ENCODE measurements around the gene SH3BP2. TPM values are rescaled to one million over a fixed set of nuclear protein-coding genes. Genes with fewer than 3 reads are reported as not detected.

The SH3BP2 gene
- polyA plus RNA-seq, 1 donor from 2014 or later, result 22.7 TPM

DNA sequence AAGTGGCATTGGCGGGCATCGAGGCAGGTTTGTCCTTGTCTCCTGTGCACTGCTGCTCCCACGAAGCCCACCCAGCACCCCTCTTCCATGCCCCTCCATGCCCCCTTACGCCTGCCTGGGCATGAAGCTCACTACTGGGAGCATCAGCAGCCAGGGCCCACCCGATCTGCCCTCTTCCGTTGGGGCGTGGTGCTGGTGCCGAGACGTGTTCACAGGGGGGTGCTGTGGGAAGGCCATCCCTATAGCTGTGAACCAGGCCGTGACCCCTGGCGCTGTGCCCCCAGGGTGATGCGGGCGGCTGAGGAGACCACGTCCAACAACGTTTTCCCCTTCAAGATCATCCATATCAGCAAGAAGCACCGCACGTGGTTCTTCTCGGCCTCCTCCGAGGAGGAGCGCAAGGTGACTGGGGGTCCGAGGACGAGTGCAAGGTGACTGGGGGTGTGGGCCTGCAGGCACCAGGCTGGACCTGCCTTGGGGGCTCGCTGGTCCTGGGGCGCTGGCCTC is 31.5 kb downstream of the SH3BP2 start:
- Mint-ChIP-seq H3K27me3 (no peaks in the 10 kb centered on the region), H3K9me3 (no peaks in the 10 kb centered on the region), H3K27ac (no peak overlapping the region), H3K4me1 (peaks cover 5% of the 10 kb centered on the region in 3 donors), H3K4me3 (no peak overlapping the region), H3K36me3 (peaks cover 4% of the 10 kb centered on the region)

DNA sequence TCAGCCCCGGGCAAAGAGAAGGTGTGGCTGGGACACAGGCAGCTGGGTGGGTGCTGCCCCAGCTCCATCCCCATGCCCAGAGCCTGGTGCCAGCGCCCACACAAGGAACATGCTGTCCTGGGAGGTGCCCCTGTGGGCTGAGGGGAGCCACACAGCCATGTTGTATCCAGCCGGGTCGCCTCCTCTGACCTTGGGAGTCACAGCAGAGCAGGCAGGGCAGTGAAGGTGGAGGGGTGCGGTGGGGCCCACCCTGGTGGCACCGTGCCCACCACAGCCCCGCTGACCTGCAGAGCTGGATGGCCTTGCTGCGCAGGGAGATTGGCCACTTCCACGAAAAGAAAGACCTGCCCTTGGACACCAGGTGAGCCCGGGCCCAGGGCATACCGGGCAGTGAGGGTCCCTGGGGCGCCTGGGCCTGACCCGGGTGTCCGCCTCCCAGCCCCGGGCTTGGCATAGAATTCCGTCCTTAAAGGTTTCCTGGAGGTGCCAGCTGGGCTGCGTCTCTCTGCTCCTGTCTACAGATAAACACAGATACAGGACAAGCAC is 32.0 kb downstream of the SH3BP2 start:
- Mint-ChIP-seq H3K4me1 (peaks cover 0 to 2% (median 1%) of the 10 kb centered on the region in 3 donors), H3K27me3 (no peaks in the 10 kb centered on the region), H3K27ac (peak overlapping the region in 1 of 3 donors; percentile 86), H3K9me3 (no peaks in the 10 kb centered on the region), H3K4me3 (no peak overlapping the region), H3K36me3 (peaks cover 4% of the 10 kb centered on the region)

DNA sequence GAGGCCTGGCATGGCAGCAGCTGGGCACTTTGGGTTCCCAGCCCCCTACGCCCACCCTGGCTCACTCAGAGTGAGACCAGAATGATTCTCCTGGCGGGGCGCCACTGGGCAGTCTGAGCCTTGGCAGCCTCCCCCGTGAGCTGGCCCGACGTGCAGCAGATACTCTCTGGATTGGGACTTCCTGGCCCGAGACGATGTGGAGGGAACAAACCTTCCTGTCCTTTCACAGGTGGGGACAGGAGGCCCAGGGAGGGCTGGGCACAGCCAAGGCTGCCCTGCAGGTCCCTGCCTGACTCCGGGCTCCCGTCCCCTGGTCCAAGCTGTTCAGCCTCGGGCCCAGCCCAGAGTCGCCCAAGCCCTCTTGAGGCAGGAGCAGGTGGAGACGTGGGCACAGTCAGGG is 32.9 kb downstream of the SH3BP2 start:
- H3K27ac Mint-ChIP-seq, result no peak overlapping the region
- peaks cover 0 to 2% (median 1%) of the 10 kb centered on the region in 3 donors for H3K4me1 Mint-ChIP-seq
- H3K27me3 Mint-ChIP-seq, result no peaks in the 10 kb centered on the region
- H3K4me3 Mint-ChIP-seq, result no peak overlapping the region
- H3K36me3 Mint-ChIP-seq, result peaks cover 4% of the 10 kb centered on the region
- H3K9me3 Mint-ChIP-seq, result no peaks in the 10 kb centered on the region

DNA sequence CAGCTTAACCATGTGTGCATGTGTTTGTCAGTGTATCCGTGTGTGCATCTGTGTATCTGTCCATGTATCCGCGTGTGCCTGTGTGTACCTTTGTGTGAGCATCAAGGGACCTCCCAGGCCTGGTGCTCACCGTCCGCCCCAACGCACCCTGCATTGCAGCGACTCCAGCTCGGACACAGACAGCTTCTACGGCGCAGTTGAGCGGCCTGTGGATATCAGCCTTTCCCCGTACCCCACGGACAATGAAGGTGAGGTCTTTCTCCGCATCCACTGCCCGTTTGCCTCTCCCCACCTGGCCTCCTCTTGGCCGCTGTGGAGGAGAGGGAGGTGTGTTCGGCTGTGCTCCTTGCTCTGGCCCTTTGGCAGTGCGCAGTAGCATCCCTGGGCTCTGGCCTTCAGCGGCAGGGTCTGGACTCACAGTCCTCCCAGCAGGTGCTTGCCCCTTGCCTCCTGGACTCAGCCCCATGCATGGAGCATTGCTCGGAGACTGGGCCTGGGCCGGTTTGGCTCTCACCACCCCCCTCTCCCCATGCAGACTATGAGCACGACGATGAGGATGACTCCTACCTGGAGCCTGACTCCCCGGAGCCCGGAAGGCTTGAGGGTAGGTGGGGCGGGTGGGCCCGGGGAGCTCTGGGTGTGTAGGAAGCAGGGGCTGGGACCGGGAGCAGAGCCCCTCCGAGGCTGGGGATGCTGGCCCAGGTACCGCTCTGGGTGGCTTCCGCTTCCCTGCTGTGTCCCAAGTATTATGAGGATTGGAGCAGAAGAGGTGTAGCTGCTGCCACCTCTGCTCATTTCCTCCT is 34.4 kb downstream of the SH3BP2 start:
- H3K4me3 Mint-ChIP-seq, result no peak overlapping the region
- H3K36me3 Mint-ChIP-seq, result peaks cover 4% of the 10 kb centered on the region
- peaks cover under 1% of the 10 kb centered on the region for H3K27me3 Mint-ChIP-seq
- no peaks in the 10 kb centered on the region for H3K9me3 Mint-ChIP-seq
- H3K27ac Mint-ChIP-seq, result peak overlapping the region in 1 of 3 donors; percentile 5
- H3K4me1 Mint-ChIP-seq, result peaks cover under 1 to 7% (median 5%) of the 10 kb centered on the region in 3 donors

DNA sequence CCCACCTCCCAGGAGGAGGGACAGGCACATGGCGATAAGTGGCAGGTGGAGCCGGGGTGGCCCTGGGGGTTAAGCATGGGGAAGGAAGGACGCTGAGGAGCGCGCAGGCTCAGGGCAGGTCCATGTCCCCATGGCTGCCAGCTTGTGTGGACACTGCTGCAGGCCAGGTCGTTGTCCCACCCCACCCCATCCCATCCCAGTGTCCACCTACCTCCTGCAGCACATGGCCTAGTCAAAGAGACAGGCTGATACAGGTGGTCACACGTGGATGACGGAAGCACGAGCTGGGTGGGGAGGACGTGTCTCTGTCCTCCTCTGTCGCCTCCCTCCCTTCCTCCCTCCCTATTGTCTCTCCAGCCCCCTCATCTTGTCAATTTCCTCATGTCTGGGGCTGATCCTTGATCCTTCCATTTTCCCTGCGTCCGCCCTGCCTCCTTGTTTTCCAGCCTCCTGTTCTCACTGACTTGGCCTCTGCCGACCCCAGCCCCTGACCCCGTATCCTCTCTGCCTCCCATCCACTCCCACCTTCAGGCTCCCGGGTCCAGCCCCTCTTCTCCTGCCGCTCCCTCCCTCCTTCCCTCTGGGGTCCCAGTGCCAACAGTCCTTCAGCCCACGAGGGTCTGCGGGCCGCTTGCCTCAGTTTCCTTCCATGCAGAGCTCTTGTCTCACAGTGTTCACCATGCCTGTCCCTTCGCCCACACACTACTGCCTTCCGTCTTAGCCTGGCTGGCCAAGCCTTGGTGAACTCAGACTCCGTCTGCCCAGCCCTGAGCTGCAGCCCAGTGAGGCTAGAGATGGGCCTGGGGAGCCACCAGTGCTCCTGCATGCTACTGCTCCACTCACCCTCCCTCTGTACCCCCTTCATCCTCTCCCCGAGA is 35.2 kb downstream of the SH3BP2 start:
- Mint-ChIP-seq H3K36me3 (peaks cover 4% of the 10 kb centered on the region), H3K4me1 (peaks cover 8 to 14% (median 12%) of the 10 kb centered on the region in 3 donors), H3K9me3 (no peaks in the 10 kb centered on the region), H3K27ac (no peak overlapping the region), H3K27me3 (peaks cover 3% of the 10 kb centered on the region), H3K4me3 (no peak overlapping the region)

DNA sequence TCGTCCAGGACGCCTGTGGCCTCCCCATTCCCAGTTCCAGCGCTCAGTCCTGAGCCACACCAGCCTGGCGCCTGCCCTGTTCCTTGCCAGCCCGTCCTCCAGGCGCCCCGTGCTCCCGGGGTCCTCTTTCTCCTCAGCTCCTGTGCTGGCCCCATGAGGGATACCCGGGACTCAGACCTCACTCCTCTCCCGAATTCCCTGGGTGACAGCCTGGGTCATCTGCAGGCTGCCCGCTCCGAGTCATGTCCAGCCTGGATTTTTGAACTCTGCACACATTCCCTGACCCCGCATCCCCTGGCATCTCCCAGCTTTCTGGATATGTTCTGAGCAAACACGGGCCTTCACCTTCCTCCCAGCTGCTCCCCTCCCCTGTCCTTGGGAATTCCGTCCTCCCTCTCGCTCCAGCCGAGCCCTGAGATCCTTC is 35.9 kb downstream of the SH3BP2 start:
- H3K27me3 Mint-ChIP-seq, result peaks cover 3% of the 10 kb centered on the region
- no peak overlapping the region for H3K4me3 Mint-ChIP-seq
- peaks cover 4% of the 10 kb centered on the region for H3K36me3 Mint-ChIP-seq
- no peaks in the 10 kb centered on the region for H3K9me3 Mint-ChIP-seq
- H3K4me1 Mint-ChIP-seq, result peaks cover 14 to 19% (median 15%) of the 10 kb centered on the region in 3 donors
- H3K27ac Mint-ChIP-seq, result no peak overlapping the region

DNA sequence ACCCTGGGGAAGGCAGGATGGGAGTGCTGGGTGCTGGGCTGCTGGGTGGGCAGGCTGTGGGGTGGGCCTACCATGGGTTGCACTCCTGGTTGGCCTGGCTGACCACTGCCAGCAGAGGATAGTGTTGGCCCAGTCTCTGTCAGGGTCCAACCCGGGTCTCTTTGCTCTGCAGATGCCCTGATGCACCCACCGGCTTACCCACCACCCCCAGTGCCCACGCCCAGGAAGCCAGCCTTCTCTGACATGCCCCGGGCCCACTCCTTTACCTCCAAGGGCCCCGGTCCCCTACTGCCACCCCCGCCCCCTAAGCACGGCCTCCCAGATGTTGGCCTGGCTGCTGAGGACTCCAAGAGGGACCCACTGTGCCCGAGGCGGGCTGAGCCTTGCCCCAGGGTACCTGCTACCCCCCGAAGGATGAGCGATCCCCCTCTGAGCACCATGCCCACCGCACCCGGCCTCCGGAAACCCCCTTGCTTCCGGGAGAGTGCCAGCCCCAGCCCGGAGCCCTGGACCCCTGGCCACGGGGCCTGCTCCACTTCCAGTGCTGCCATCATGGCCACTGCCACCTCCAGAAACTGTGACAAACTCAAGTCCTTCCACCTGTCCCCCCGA is 36.5 kb downstream of the SH3BP2 start:
- Mint-ChIP-seq H3K36me3 (peaks cover 4% of the 10 kb centered on the region), H3K27me3 (peaks cover 3% of the 10 kb centered on the region), H3K4me1 (peaks cover 14 to 23% (median 17%) of the 10 kb centered on the region in 3 donors), H3K27ac (no peak overlapping the region), H3K9me3 (no peaks in the 10 kb centered on the region), H3K4me3 (no peak overlapping the region)

DNA sequence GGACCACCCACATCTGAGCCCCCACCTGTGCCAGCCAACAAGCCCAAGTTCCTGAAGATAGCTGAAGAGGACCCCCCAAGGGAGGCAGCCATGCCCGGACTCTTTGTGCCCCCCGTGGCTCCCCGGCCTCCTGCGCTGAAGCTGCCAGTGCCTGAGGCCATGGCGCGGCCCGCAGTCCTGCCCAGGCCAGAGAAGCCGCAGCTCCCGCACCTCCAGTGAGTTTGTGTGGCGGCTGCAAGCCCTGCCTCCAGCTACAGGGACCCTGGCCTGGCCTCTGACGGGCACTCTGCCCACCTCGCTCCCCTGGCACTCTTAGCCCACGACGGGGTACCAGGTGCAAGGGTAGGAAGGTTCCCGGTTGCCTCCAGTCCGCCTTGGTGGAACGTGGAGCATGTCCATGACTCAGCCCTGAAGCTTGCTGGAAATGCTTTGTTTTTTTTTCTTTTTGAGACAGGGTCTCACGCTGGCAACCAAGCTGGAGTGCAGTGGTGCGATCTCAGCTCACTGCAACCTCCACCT is 37.1 kb downstream of the SH3BP2 start:
- H3K27ac Mint-ChIP-seq, result no peak overlapping the region
- H3K36me3 Mint-ChIP-seq, result peaks cover 4% of the 10 kb centered on the region
- no peak overlapping the region for H3K4me3 Mint-ChIP-seq
- H3K9me3 Mint-ChIP-seq, result no peaks in the 10 kb centered on the region
- H3K4me1 Mint-ChIP-seq, result peaks cover 15 to 28% (median 22%) of the 10 kb centered on the region in 3 donors
- H3K27me3 Mint-ChIP-seq, result peaks cover 3% of the 10 kb centered on the region

DNA sequence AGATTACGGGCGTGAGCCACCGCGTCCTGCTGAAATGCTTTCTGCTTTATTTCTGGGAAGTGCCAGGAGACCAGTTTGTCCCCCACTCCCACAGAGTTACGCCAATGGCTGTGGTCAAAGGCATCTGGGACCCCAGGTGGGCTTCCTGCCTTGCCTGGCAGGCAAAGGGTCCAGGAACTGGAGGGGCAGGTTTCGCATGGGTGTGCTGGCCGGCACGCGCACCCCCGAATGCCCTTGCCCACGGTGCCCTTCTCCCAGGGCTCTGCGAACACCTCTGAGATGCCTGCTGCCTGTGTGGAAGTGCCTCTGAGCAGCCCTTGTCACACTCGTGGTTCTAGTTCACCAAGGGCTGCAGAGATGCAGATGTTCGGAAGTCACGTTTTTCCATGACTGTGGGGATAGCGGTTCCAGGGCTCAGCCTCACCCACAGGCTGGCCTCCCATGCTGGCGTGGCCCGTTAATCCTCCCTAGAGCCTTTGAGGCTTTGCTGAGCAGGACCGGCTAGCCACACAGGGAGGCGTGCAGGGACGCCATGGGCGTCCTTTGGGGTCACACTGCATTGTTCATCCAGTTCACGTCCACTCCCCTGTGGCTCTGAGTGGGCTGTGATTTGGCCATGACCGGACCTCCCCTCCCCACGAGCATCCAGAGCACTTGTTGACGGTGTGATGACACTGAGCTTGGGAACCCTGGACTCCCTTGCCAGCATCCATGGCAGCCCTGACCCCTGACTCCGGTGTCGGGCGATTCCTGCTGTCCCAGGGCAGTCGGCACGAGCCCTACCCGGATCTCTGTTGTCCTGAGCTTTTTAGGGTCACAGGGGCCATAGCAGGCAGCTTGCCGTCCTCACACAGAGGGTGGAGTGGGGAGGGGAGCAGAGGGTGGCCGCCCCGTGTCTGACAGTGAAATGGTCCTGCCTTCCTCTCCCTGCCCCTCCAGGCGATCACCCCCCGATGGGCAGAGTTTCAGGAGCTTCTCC is 38.0 kb downstream of the SH3BP2 start:
- Mint-ChIP-seq H3K27ac (peak overlapping the region in 1 of 3 donors; percentile 85), H3K4me3 (no peak overlapping the region), H3K9me3 (peaks cover 0 to 3% (median 0%) of the 10 kb centered on the region in 3 donors), H3K27me3 (peaks cover 3% of the 10 kb centered on the region), H3K36me3 (peaks cover 4% of the 10 kb centered on the region), H3K4me1 (peaks cover 21 to 36% (median 28%) of the 10 kb centered on the region in 3 donors)

DNA sequence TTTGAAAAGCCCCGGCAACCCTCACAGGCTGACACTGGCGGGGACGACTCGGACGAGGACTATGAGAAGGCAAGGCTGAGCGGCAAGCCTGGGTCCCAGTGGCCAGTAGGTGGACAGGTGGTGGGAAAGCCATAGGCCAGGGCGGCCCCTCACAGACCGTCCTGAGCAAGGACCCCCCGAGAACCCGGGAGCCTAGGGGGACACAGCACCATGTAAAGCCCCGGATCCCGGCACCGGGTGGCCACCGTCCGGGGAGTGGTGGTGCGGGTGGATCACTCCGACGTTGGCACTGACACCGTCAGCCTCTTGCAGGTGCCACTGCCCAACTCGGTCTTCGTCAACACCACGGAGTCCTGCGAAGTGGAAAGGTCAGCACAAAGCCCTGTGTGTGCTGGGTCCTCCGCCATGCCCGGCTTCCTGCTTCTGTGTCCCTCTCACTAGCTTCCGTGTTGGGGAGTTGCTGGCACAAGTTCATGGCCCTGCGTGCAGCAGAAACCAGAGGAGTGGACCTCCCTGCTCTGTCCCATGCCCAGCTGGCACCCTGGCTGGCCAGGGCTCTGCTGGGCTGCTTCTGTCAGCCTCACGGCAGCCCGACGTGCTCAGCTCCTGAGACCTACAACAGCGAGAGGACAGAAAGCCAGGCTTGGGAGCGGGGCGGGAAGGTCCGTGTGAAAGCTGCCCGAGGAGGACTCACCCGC is 38.9 kb downstream of the SH3BP2 start:
- Mint-ChIP-seq H3K9me3 (peaks cover 0 to 3% (median 0%) of the 10 kb centered on the region in 3 donors), H3K27ac (peak overlapping the region; percentile 85 to 95 (median 87)), H3K4me3 (peak overlapping the region in 1 of 4 donors; percentile 92), H3K27me3 (peaks cover 3% of the 10 kb centered on the region), H3K4me1 (peaks cover 21 to 38% (median 33%) of the 10 kb centered on the region in 3 donors), H3K36me3 (peaks cover 7% of the 10 kb centered on the region)

DNA sequence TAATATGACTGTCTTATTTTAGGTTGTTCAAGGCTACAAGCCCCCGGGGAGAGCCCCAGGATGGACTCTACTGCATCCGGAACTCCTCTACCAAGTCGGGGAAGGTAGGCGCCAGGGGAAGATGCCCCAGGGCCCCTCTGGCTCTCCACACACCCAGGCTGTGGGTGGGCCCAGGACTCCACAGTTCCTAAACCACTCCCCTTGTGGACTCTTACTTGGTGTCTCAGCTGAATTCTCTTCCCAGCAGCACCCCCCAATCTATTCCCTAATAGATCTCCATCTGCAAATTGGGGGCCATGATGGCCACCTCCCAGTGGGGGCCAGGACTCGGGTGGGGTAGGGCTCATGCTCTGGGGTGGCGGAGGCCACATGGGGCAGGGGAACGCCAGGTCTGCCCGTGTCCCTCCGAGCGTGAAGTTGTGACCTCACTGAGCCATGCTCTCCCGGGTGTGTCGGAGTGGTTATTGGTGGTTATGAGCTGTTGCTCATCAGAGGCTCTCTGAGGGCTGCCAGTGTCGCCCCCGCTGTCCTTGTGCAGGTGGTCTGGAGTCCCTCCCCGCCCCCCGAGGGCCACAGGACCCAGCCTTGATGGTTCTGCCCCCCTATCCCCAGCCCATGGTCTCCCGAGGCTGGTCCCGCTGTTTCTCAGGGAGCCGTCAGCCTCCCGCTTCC is 39.6 kb downstream of the SH3BP2 start:
- Mint-ChIP-seq H3K4me3 (peak overlapping the region; percentile 36 to 92 (median 64)), H3K36me3 (peaks cover 7% of the 10 kb centered on the region), H3K9me3 (peaks cover 0 to 3% (median 0%) of the 10 kb centered on the region in 3 donors), H3K27ac (peak overlapping the region; percentile 85 to 95 (median 88)), H3K4me1 (peaks cover 21 to 43% (median 33%) of the 10 kb centered on the region in 3 donors), H3K27me3 (peaks cover 3% of the 10 kb centered on the region)

DNA sequence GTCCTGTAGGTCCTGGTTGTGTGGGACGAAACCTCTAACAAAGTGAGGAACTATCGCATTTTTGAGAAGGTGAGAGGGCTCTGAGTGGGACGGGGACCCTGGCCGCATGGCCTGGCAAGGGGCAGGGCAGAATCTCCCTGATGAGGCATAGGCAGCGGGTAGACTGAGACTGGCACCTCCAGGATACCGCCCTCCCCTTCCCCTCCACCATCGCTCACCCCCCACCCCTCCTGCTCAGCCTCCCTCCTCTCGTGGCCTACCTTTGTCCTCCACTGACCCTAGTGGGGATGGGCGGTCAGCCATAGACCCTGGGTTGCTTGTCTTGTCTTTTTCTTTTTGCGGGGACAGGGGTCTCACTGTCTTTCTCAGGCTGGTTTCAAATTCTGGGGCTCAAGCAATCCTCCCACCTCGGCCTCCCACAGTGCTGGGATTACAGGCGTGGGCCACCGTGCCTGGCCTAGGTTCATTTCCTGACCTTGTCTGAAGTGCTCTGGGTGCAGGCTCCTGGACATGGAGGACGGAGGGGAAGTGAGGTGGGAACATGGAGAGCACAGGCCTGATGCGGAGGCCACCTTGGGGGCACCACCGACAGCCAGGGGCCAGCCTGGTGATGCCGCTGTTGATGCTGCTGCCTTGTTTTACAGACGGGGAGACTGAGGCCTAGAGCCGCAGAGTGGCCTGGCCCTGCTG is 40.2 kb downstream of the SH3BP2 start:
- peaks cover 25 to 49% (median 36%) of the 10 kb centered on the region in 3 donors for H3K4me1 Mint-ChIP-seq
- peak overlapping the region; percentile 36 to 92 (median 64) for H3K4me3 Mint-ChIP-seq
- H3K9me3 Mint-ChIP-seq, result peaks cover 0 to 3% (median 0%) of the 10 kb centered on the region in 3 donors
- H3K36me3 Mint-ChIP-seq, result peaks cover 7% of the 10 kb centered on the region
- peaks cover 3% of the 10 kb centered on the region for H3K27me3 Mint-ChIP-seq
- peak overlapping the region in 2 of 3 donors; percentile 85 to 88 for H3K27ac Mint-ChIP-seq

Data from IgD-negative memory B cell (primary cell).